ENCODE results near the gene PRKACA. TPM values are rescaled to one million over a fixed set of nuclear protein-coding genes. Genes with fewer than 3 reads are reported as not detected.

Gene PRKACA
- 19.4 and 25.0 TPM in 2 replicates for total RNA-seq (2014; rRNA removed; shearing (Covaris generic))

GRCh38 chr19:14117668-14118164, at the start of gene PRKACA:
Gene PRKACA (minus strand): TSS chr19:14117762. CDS start chr19:14117547, 215 bp downstream.
- peak; percentile 91 for DNase-seq (ENCODE audit: low spot score)

DNA sequence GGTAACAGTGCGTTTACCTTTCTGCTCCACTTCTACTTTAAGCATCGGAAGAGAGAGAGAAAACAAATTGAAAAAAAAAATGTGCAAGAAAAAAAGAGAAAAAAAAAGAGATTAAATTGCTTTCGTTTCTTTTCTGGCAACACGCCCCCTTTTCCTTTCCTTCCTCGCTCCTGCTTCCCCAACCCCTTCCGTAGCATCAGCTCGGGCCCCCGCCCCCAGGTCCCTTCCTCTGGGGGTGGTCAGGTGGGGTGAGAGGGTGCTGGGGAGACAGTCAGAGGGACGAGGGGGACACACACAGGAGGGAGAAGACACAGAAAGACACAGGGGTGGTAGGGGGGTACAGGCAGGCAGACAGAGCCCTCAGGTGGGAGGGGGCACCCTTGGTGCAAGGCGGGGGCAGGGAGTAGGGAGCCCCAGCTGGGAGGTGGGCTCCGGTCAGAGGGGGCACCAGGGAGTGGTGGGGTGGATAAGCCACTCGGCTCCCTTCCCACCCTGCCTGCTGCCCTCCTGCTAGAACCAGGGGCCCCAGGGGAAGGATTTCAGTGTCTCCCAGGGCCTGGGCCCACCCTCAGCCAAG, 49.5 kb upstream of the PRKACA start:
- no peak for DNase-seq (ENCODE audit: low spot score)

DNA sequence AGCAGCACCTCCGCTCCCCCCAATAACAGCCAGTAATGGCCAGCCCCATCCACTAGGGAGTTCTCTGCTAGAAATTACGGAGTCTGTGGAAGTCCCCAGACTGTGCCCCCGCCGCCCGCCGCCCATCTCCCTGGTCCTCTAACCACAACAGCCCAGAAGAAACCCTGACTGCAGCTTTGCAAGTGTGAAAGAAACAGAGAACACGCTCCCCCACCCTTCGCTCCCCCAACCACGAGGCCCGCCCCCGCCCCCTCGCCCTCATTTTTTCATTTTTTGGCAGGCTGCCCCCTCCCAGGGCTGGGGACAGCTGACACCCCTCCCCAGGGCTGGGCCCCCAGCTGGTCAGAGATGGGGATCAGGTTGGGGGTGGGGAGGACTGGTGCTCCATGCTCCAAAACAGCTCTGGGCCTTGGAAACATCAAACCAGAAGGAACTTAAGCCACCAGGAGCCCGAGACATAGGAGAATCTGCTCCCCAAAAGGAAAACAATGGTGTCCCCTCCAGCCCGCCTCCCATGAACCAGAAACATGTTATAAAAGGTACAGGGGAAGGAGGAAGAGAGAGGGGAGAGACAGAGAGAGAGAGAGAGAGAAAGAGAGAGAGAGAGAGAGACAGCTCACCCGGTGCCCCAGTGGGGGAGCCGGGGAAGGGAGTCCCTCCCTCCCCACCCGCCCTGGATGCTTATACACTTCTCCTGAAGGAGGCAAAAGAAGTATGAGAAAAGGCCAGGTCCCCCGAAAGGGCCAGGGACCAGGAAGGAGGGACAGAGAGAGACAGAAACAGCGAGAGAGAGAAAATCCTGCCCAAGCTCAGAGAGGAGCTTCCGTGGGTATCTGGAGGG, 48.6 kb upstream of the PRKACA start:
- no peak for DNase-seq (ENCODE audit: low spot score)

DNA sequence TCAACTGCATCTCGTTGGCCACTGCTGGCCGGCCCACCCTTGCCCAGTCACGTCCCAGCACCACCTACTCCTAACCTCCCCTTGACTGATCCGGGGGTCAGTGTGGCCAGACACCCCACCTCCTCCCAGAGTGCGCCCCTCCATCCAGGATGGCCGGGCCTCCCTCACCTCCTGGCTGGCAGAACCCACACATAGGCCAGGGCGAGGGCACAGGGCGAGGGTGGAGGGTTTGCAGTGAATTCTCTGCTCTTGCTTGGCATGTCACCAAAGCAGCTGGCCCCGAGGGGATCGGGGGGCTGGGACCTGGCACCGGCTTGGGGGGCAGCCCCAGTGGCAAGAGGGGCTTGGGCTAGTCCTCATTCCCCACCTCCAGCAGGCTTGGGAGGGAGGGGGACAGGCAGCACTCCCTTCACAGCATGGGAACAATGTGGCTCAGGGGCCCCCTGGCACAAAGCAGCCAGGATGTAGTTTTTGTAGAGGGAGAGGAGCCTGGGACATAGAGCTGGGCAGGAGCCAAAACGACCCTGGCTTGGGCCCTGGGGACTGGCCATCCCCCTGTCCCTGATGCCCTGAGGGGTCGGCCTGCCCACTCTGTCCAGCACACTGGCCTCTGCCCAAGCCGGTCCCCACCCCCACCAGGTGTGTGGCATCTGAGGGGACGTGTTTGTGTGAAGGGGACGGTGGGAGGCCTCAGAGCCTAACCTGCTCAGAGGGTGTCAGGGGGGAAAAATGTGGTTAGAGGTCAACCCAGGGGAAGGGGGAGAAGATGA, 47.3 kb upstream of the PRKACA start:
- no peak for DNase-seq (ENCODE audit: low spot score)

- DNase-seq (ENCODE audit: low spot score): no peak
Observed at GRCh38 chr19:14164082-14164481, 46.5 kb upstream of the PRKACA start.

GRCh38 chr19:14162871-14163297, 45.3 kb upstream of the PRKACA start:
- no peak for DNase-seq (ENCODE audit: low spot score)

DNA sequence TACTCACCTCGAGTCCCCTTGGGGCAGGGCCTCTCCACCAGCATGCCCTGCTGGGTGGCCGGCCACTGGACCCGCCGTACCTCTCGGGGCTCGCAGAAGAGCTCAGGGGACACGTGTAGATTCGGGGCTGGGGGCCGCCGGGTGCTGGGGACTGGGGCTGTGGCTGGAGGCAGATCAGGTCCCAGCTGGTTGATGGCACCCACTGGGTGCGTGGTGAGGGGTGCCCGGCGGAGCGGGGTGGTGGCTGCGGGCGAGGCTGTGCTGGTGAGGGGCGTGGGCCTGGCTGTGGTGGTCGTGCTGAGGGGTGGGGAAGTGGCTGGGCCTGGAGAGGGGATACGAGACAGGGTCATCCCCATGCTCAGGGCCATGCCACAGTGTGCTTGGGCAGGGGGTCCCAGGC, 43.7 kb upstream of the PRKACA start:
- no peak for DNase-seq (ENCODE audit: low spot score)

DNA sequence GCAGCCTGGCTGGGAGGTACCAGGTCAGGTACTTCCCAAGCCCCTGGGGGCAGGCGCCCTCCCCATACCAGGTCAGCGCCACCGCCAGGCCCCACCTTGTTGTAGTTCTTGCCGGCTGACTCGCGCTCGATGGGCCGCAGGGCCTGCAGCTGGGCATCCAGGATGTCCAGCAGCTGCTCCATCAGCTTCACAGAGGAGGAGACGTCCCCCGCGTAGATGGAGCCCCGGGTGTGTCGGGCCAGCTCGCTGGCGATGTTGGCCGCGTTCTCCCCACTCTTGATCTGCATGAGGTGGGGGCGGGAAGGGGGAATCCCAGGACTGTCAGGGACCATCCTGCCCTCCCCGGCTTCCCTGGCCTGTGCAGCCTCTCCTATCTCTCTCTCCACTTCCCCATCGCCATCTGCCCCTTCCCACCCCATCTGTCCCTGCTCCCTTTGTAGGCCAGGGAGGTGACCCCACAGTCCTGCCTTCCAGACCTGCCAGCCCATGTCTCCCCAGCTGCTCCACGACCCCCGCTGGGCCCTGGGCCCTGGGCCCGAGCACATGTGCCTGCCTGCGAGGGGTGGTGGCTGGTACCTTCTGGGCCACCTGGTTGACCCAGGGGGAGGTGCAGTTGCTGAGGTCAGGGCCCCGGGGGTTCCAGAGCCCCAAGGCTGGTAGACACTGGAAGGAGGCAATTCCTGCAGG, 42.6 kb upstream of the PRKACA start:
- DNase-seq (ENCODE audit: low spot score): no peak

DNA sequence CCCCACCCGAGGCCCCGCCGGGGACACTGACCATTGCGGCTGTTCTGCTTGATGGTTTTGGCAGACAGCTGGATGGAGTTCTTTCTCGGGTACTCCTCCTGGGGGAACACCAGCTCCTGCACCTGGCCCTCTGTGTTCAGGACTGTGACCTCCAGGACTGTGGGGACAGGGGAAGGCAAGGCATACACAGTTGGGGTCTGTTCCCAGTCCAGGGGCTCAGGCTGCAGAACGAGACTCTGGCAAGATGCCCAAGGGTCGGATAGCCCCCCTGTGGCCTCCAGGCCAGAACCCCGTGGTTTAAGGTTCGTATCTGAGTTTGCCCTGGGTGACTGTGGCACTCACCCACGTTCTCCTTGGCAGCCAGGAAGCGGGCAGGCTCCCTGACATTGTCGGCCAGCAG, 41.5 kb upstream of the PRKACA start:
- DNase-seq (ENCODE audit: low spot score): no peak

GRCh38 chr19:14158276-14159023, 40.9 kb upstream of the PRKACA start:
- DNase-seq (ENCODE audit: low spot score): no peak

DNA sequence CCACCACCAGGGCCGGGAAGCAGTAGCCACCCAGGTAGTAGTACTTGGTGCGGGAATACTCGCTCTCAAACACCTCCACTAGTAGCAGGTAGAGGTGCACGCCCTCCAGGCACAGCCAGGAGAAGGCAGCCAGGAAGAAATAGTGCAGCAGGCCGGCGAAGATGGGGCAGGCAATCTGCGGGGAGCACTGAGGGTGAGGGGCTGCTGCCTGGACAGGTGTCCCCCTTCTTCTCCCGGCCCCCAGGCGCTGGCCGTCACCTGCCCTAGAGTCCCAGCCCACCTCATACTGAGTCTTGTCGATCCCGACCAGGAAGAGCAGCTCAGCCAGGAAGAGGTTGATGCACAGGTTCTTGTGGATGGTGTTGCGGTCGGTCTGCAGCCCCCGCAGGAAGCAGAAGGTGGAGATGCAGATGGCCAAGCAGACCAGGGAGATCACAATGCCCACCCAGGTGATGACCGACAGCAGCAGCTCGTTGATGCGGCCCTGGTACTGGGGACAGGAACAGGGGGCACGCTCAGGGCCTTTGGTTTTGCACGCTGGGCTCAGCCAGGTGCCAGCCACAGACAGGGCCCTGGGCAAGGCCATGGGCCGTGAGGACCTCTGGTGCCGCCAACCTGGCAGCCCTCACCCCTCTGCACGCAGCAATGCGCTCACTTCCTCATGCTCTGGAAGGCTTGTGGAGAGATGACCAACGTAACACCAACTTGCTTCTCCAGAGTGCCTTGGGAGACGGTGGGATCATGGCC, 39.6 kb upstream of the PRKACA start:
- DNase-seq (ENCODE audit: low spot score): no peak

GRCh38 chr19:14156122-14156521, 38.6 kb upstream of the PRKACA start:
- DNase-seq (ENCODE audit: low spot score): no peak

GRCh38 chr19:14155371-14155770, 37.8 kb upstream of the PRKACA start:
- no peak for DNase-seq (ENCODE audit: low spot score)

DNA sequence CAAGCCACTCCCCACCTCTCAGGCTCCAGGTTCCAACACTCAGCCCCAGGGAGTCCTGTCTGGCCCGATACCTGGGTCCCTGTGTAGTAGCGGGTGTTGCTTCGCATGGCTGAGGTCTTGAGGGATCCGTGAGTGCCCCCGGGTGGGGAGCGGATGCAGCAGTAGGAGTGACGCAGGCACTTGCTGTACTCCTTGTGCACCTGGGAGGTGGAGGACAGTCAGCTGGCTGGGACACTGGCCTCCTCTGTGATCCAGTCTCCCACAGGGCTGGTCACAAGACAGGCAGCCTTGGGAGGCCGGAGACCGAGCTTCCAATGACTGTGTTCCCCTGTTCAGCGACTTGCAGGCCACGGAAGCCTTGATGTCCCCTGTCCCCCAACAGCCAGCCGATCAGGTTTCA, 35.2 kb upstream of the PRKACA start:
- no peak for DNase-seq (ENCODE audit: low spot score)

GRCh38 chr19:14150770-14151661, 33.5 kb upstream of the PRKACA start:
- no peak for DNase-seq (ENCODE audit: low spot score)

DNA sequence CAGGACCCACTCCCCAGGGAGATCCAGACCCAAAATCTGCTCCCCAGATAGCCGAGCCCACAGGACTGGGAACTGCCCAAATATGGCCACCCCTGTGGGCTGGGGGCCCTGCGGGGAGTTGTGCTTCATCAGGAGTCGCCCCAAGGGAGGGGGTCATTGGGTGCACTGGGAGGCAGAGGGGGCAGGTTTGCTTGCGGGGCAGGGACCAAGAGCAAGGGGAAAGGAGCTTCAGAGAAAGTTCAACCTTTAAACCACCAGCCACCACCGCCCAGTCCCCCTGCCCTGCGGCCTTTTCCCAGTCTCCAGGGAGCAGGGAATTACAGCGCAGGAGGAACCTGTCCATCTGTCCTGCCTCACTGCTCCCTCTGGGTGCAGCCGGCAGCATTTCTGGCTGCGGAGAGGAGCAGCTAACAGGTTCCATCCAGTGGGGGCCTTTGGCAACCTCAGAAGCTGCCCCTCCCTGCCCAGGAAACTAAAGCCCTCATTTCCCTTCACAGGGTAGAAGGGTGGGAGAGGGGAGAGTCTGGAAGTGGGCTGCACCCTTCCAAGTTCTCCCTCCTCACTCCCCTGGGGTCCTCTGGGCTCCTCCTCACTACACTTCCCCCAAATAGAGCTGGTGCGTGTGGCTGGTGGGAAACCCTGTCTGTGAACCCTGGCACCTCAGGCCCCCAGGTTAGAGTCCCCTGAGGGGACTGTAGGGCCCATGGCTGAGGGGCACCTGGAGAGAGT, 32.6 kb upstream of the PRKACA start:
- no peak for DNase-seq (ENCODE audit: low spot score)

DNA sequence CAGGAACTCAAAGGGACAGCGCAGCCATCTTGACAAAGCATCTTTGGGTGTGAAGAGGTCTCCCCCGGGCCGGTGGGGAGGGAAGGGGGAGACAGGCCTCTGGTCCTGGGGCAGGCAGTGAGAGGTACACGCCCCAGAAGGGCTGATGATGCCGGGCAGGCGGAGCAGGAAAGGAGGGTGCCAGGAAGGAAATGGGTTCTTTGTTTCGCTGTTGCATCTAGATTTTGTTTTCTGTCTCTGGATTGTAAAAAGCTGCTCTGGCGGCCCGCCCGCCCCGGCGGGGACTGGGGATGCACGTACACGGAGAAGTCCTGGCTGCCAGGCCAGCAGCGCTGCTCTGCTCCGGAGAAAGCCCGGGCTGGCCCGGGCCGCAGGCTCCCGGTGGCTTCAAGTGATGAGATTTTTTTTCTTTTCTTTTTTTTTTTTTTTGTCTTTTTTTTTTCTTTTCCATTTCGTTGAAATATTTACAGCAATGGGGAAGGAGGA, 32.0 kb upstream of the PRKACA start:
- no peak for DNase-seq (ENCODE audit: low spot score)

DNA sequence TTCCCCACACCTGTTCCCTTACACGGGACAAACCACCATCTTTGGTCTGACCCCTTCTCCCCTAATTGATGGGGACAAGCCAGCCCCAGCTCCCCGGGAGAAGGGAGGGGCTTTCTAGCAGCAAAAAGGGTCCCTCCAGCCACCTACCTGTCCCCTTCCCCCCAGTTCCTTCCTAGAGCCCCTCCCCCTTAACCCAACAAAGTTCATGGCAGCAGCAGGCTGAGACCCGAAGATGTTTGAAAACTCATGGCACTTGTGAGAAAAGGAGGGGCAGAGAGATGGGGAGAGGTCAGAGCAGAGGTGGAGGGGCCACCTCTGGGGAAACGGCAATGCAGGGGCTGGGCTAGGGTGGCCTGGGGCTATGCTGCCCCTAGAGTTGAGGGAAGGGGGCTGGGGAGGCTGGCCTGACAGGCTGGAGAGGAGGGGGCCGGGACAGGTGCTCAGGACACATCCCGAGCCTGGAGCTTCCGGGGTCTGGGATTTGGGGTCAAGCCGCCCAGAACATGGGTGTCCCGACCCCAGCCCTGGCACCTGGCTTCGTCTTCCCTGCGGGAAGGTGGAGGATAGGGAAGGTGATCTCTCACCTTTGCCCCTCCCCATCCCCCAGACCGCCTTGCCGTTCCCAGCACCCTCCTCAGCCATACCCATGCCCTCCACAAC, 31.3 kb upstream of the PRKACA start:
- DNase-seq (ENCODE audit: low spot score): no peak

Data from HT-29 (cell line).